ENCODE data around the gene IGSF23. TPM values are rescaled to one million over a fixed set of nuclear protein-coding genes. Genes with fewer than 3 reads are reported as not detected.
A peak's percentile ranks its signal among the peaks of the same experiment; 100 is the strongest.

IGSF23 gene
- total and polyA plus RNA-seq, 2 experiments from 2014 or later: not detected

- no peak for TF ChIP-seq ETS1 (IDR thresholded peaks at IDR 0.05)
- TF ChIP-seq STAT1 (IDR thresholded peaks at IDR 0.05; ENCODE audit: unreplicated experiment): no peak
- no peak for TF ChIP-seq JUNB (IDR thresholded peaks at IDR 0.05; ENCODE audit: unreplicated experiment)
- no peak for TF ChIP-seq CREB1 (CRISPR knock-in tag; IDR thresholded peaks at IDR 0.05; ENCODE audit: low read depth)
- TF ChIP-seq CTCF (conservative IDR thresholded peaks at IDR 0.05; ENCODE audit: low read depth in 2 of 2): no peak
Measured at GRCh38 chr19:44600466-44600865, 12.9 kb upstream of the IGSF23 start (continued).

- peaks cover 17% of the 10 kb centered on the region for H3K9me2 ChIP-seq (ENCODE audit: insufficient read depth)
- Mint-ChIP-seq H3K4me1 (peaks cover 23% of the 10 kb centered on the region), H3K27ac (no peak overlapping the region), H3K36me3 (ENCODE audit: low read depth) (no peaks in the 10 kb centered on the region; the same call in 1 of the 3 replicates), H3K9me3 (peaks cover 9% of the 10 kb centered on the region), H3K4me3 (no peak overlapping the region), H3K27me3 (ENCODE audit: insufficient read depth, low read depth, poor library complexity) (peaks cover 3% of the 10 kb centered on the region)
- no peaks in the 10 kb centered on the region for H3K79me2 ChIP-seq (replicated peaks; ENCODE audit: insufficient read depth)
- H3K27me3 ChIP-seq (ENCODE audit: insufficient read depth): no peaks in the 10 kb centered on the region
- ATAC-seq (no peak; the same call in 2 of the 3 replicates), DNase-seq (ENCODE audit: low spot score) (no peak)
- no peak overlapping the region for H3K4me3 ChIP-seq
- no peak overlapping the region for H3K27ac ChIP-seq (ENCODE audit: low read depth)
- no peak for TF ChIP-seq ZNF462 (CRISPR knock-in tag; IDR thresholded peaks at IDR 0.05)
- TF ChIP-seq EZH2phosphoT487 (IDR thresholded peaks at IDR 0.05; ENCODE audit: unreplicated experiment): no peak
- TF ChIP-seq NANOG (IDR thresholded peaks at IDR 0.05; ENCODE audit: borderline replicate concordance): no peak
- no peak for TF ChIP-seq ZNF114 (CRISPR knock-in tag; IDR thresholded peaks at IDR 0.05)
- no peak for TF ChIP-seq ZNF331 (CRISPR knock-in tag; IDR thresholded peaks at IDR 0.05; ENCODE audit: low read depth)
- no peak for TF ChIP-seq EZH2 (IDR thresholded peaks at IDR 0.05; ENCODE audit: low read depth, unreplicated experiment)
- no peak for TF ChIP-seq POLR2AphosphoS5 (IDR thresholded peaks at IDR 0.05; ENCODE audit: low read depth)
- TF ChIP-seq CREB1 (CRISPR knock-in tag; IDR thresholded peaks at IDR 0.05; ENCODE audit: low read depth): no peak
- H3K36me3 ChIP-seq (ENCODE audit: insufficient read depth): no peaks in the 10 kb centered on the region
- peaks cover 29% of the 10 kb centered on the region for H3K4me1 ChIP-seq (ENCODE audit: insufficient read depth)
- peak overlapping the region; percentile 67; the same call in 1 of the 2 replicates for H2AFZ ChIP-seq
- H4K20me1 ChIP-seq (replicated peaks; ENCODE audit: insufficient read depth): no peaks in the 10 kb centered on the region
- no peak overlapping the region for H3K4me2 ChIP-seq
- no peaks in the 10 kb centered on the region for H3F3A ChIP-seq (replicated peaks; ENCODE audit: low read depth)
Measured at GRCh38 chr19:44602081-44602480, 11.3 kb upstream of the IGSF23 start.

All from GM23338 (cell line).